Vagina (tissue), 2 donors: ENCODE results near the gene PRKG2. TPM values are rescaled to one million over a fixed set of nuclear protein-coding genes. Genes with fewer than 3 reads are reported as not detected.

Experiments used
- DNase-seq, 2 donors: peaks; one replicate each; pipeline ENCODE4 v3.0.0-alpha.2; 2017; ENCODE audit errors: extremely low spot score in 2 of 2
- H3K27ac ChIP-seq: fragments of 200-600 bp; sonication (generic); one replicate; pipeline ENCODE4 v1.5.1; 2019
- H3K27me3 ChIP-seq: fragments of 200-600 bp; sonication (generic); one replicate; pipeline ENCODE4 v1.5.1; 2019
- H3K36me3 ChIP-seq, 2 donors: fragments of 200-600 bp; sonication (generic); one replicate each; pipeline ENCODE4 v1.5.1; 2017 to 2019
- H3K4me1 ChIP-seq: fragments of 200-600 bp; sonication (generic); one replicate; pipeline ENCODE4 v1.5.1; 2019
- H3K4me3 ChIP-seq, 2 donors: fragments of 200-600 bp; sonication (generic); 1 replicate in 1 of 2; 2 replicates in 1 of 2; pipeline ENCODE4 v1.5.1; 2016 to 2019
- H3K9me3 ChIP-seq: fragments of 200-600 bp; sonication (generic); one replicate; pipeline ENCODE4 v1.5.1; 2019
- POLR2A ChIP-seq, 2 donors: fragments of 450-650 bp; IDR thresholded peaks; one replicate each; pipeline ENCODE4 v1.6.1; 2017; ENCODE audit warnings: antibody characterized with exemption in 2 of 2, mild to moderate bottlenecking in 2 of 2, moderate library complexity in 2 of 2
- POLR2AphosphoS5 ChIP-seq, 2 donors: sonication (generic); formaldehyde crosslinking; IDR thresholded peaks; one replicate each; pipeline ENCODE4 v1.9.0; 2017; ENCODE audit warnings: antibody characterized with exemption in 2 of 2, mild to moderate bottlenecking in 2 of 2, low read depth in 1 of 2; ENCODE audit not compliant: insufficient read depth in 1 of 2
- intact Hi-C: fragments of 100-400 bp; cut with DNase I; formaldehyde crosslinking; loops from one replicate; pipeline ENCODE4 v1.15.1; 2023
- total RNA-seq: library from RNA; depleted of rRNA; stranded (reverse); fragments of >200 nt; gene quantifications from one replicate; pipeline ENCODE4 v1.2.3, GENCODE V29; 2016
- TF ChIP-seq, protein P1 (sequence below), 3 experiments: fragments of 450-650 bp in 2 of 3; fragments of 200-600 bp in 1 of 3; sonication (generic) in 1 of 3; IDR thresholded peaks; one replicate each; pipeline ENCODE4 v1.5.1; 2017 to 2019; ENCODE audit warnings: antibody characterized with exemption in 3 of 3, mild to moderate bottlenecking in 2 of 3, moderate library complexity in 2 of 3

The PRKG2 gene
- total RNA-seq, 1 donor from 2014 or later: 0.49 TPM

DNA sequence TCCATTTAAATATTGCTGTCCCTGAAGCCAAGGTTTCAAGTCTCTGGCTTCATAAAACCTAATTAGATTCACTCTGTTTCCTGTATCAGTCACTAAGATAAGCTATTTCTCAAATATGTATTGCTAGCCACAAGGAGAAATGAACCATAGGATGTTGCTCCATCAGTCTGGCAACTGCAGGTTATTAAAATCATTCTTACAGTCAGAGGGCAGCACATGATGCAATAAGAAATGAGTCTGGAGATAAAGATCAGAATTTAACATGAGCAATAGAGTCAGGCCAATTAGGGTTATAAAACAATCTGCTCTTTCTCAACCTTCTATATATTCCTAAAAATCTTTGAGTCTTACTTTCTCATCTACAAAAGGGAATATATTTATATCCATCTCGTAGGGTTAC, 7.2 kb downstream of the PRKG2 start:
- H3K9me3 ChIP-seq: no peaks in the 10 kb centered on the region
- no peak overlapping the region for H3K4me3 ChIP-seq
- H3K27me3 ChIP-seq: no peaks in the 10 kb centered on the region
- no peak for TF ChIP-seq POLR2A (IDR thresholded peaks at IDR 0.05)
- TF ChIP-seq, protein P1, sequence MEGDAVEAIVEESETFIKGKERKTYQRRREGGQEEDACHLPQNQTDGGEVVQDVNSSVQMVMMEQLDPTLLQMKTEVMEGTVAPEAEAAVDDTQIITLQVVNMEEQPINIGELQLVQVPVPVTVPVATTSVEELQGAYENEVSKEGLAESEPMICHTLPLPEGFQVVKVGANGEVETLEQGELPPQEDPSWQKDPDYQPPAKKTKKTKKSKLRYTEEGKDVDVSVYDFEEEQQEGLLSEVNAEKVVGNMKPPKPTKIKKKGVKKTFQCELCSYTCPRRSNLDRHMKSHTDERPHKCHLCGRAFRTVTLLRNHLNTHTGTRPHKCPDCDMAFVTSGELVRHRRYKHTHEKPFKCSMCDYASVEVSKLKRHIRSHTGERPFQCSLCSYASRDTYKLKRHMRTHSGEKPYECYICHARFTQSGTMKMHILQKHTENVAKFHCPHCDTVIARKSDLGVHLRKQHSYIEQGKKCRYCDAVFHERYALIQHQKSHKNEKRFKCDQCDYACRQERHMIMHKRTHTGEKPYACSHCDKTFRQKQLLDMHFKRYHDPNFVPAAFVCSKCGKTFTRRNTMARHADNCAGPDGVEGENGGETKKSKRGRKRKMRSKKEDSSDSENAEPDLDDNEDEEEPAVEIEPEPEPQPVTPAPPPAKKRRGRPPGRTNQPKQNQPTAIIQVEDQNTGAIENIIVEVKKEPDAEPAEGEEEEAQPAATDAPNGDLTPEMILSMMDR (IDR thresholded peaks at IDR 0.05): no peak
- no peak for TF ChIP-seq POLR2AphosphoS5 (IDR thresholded peaks at IDR 0.05; ENCODE audit: insufficient read depth in 1 of 2, low read depth in 1 of 2)
- H3K36me3 ChIP-seq: no peaks in the 10 kb centered on the region
- H3K27ac ChIP-seq: no peak overlapping the region
- no peak for DNase-seq
- intact Hi-C loops: no loop called here
- H3K4me1 ChIP-seq: no peaks in the 10 kb centered on the region

DNA sequence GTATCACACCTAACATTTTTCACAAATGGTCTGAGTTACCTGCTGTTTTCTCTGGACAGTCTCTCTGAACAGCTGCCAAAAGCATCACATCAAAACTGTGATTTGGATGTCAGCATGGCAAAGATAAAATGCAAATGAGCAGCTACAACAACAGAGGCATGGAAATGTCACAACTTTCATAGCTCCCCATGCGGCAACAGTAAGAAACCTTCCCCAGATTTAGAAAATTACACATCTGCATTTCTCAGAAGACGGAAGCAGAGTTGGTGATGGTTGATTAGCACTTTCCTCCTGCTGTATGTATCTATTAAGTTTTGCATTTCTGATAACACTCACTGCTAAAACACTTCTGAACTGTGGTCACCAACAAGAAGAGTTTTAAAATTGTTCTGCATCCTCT, 9.7 kb downstream of the PRKG2 start:
- Histone ChIP-seq H3K9me3 (no peaks in the 10 kb centered on the region), H3K27me3 (no peaks in the 10 kb centered on the region), H3K27ac (no peak overlapping the region), H3K4me3 (no peak overlapping the region), H3K36me3 (no peaks in the 10 kb centered on the region), H3K4me1 (no peaks in the 10 kb centered on the region)
- DNase-seq: no peak
- intact Hi-C loops: no loop called here
- no peak for TF ChIP-seq POLR2A (IDR thresholded peaks at IDR 0.05)
- TF ChIP-seq POLR2AphosphoS5 (IDR thresholded peaks at IDR 0.05; ENCODE audit: insufficient read depth in 1 of 2, low read depth in 1 of 2): no peak
- TF ChIP-seq, protein P1 (IDR thresholded peaks at IDR 0.05): no peak

DNA sequence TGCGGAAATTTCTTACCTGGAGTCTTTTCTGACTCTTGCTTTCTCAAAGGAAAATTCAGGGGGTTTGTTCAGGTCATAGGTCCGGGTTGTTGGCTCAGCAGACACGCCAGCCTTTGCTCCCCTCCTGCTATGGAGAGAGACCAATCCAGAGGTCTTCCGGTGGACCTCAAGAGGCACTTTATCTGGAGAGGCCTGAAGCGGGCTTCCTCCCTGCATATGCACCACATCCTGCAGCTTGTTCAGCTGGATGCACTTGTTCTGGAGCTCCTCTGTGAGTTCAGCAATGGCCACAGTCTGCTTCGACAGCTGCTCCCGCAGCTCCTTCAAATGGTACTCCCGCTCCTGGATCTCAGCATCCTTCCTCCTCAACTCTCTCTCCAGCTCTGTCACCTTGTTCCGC, 10.5 kb downstream of the PRKG2 start:
- intact Hi-C loops: no loop called here
- DNase-seq: no peak
- no peaks in the 10 kb centered on the region for H3K27me3 ChIP-seq
- H3K9me3 ChIP-seq: no peaks in the 10 kb centered on the region
- TF ChIP-seq, protein P1 (IDR thresholded peaks at IDR 0.05): no peak
- TF ChIP-seq POLR2A (IDR thresholded peaks at IDR 0.05) (no peak), POLR2AphosphoS5 (IDR thresholded peaks at IDR 0.05; ENCODE audit: insufficient read depth in 1 of 2, low read depth in 1 of 2) (no peak)
- no peak overlapping the region for H3K27ac ChIP-seq
- no peak overlapping the region for H3K4me3 ChIP-seq
- H3K4me1 ChIP-seq: no peaks in the 10 kb centered on the region
- H3K36me3 ChIP-seq: no peaks in the 10 kb centered on the region

DNA sequence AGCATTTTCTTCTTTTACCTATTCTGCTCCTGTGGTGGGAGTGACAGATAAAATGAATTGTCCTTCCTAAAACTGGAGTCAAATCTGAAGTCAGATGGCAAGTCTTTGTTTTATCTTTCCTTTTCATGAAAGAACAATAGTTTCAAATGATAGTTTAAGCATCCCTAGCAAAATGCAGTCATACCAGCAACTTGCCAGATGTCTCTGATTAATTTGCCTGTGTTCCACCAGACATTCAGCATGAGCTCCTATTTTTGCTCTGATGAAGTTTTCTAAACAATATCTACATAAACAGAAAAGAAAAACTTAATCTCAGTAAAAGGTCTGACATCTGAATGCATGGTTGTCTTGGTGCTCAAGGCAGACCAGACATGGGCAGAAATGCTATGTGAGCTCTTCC, 15.2 kb downstream of the PRKG2 start:
- intact Hi-C loops: no loop called here
- H3K27ac ChIP-seq: no peak overlapping the region

DNA sequence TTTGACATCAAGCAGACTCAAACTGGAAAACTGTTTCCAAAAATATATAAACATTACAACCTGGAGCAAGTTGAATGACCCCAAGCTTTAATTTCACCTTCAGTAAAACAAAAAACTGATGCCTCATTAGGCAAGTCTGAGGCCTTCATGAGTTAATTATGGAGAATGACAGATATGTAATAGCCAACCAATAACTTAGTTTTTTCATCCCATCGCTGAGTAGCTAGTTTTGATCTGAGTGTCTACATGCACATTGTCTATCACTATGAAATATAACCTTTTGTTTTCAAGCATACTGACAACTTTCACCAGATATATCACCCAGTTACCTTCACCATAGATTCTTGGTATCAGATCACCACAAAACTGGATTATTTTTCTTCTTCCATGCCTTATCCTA, 16.4 kb downstream of the PRKG2 start:
- intact Hi-C loops: no loop called here

More for the DNA sequence above, 15.2 kb downstream of the PRKG2 start:
- Histone ChIP-seq H3K27me3 (no peaks in the 10 kb centered on the region), H3K36me3 (no peaks in the 10 kb centered on the region), H3K4me3 (no peak overlapping the region), H3K9me3 (no peaks in the 10 kb centered on the region), H3K4me1 (no peaks in the 10 kb centered on the region)
- no peak for TF ChIP-seq POLR2A (IDR thresholded peaks at IDR 0.05)
- TF ChIP-seq POLR2AphosphoS5 (IDR thresholded peaks at IDR 0.05; ENCODE audit: insufficient read depth in 1 of 2, low read depth in 1 of 2): no peak
- TF ChIP-seq, protein P1 (IDR thresholded peaks at IDR 0.05): no peak
- DNase-seq: no peak

More for the DNA sequence above, 16.4 kb downstream of the PRKG2 start:
- no peaks in the 10 kb centered on the region for H3K27me3 ChIP-seq
- H3K36me3 ChIP-seq: no peaks in the 10 kb centered on the region
- no peaks in the 10 kb centered on the region for H3K4me1 ChIP-seq
- no peaks in the 10 kb centered on the region for H3K9me3 ChIP-seq
- no peak overlapping the region for H3K4me3 ChIP-seq
- no peak for DNase-seq
- no peak overlapping the region for H3K27ac ChIP-seq
- no peak for TF ChIP-seq POLR2AphosphoS5 (IDR thresholded peaks at IDR 0.05; ENCODE audit: insufficient read depth in 1 of 2, low read depth in 1 of 2)
- TF ChIP-seq, protein P1 (IDR thresholded peaks at IDR 0.05): no peak
- TF ChIP-seq POLR2A (IDR thresholded peaks at IDR 0.05): no peak
